Activated naive CD8-positive, alpha-beta T cell treated with anti-CD3 and anti-CD28 coated beads, Interleukin-2, amount 10 ng/mL, durations not matched to agents 7 days and 5 days (primary cell): ENCODE results near the gene WDR4. TPM values are rescaled to one million over a fixed set of nuclear protein-coding genes. Genes with fewer than 3 reads are reported as not detected.
"Not testable (repeated sequence)": the region's sequence is repeated elsewhere in the genome, so short reads cannot be mapped to it uniquely, and the experiment has no call there.

Experiments used
- ATAC-seq: fragments of 150-1000 bp; cut with Tn5 transposase; one replicate; pipeline ENCODE4 v1.10.0; 2021; ENCODE audit warnings: low read depth, moderate library complexity
- POLR2A ChIA-PET: fragments of 350-600 bp; sonication (Branson Sonifier 250); formaldehyde crosslinking; loops from one replicate; lab custom pipeline; 2021; ENCODE audit warnings: antibody characterized with exemption; lab: Charles Lee
- DNase-seq: peaks from one replicate; pipeline ENCODE4 v3.0.0; 2021
- H3K27ac Mint-ChIP-seq: one replicate; pipeline ENCODE4 v1.8.0; 2022; ENCODE audit warnings: mild to moderate bottlenecking, mixed read lengths
- H3K27me3 Mint-ChIP-seq: one replicate; pipeline ENCODE4 v1.8.0; 2022; ENCODE audit warnings: mild to moderate bottlenecking, moderate library complexity, mixed read lengths
- H3K36me3 Mint-ChIP-seq: one replicate; pipeline ENCODE4 v1.8.0; 2021; ENCODE audit warnings: mild to moderate bottlenecking, mixed read lengths
- H3K4me1 Mint-ChIP-seq: one replicate; pipeline ENCODE4 v1.8.0; 2021; ENCODE audit warnings: mixed read lengths
- H3K4me3 Mint-ChIP-seq: one replicate; pipeline ENCODE4 v1.8.0; 2022; ENCODE audit warnings: mild to moderate bottlenecking, moderate library complexity, mixed read lengths
- H3K9me3 Mint-ChIP-seq: one replicate; pipeline ENCODE4 v1.8.0; 2021; ENCODE audit warnings: mixed read lengths
- total RNA-seq, 2 experiments: library from RNA; stranded (reverse); gene quantifications; one replicate each; pipeline ENCODE4 v1.2.3, GENCODE V29; 2021

WDR4 gene
- total RNA-seq, 2 experiments from 2014 or later, result 27.2 to 28.5 TPM

- Mint-ChIP-seq H3K4me3 (no peak overlapping the region), H3K27ac (no peak overlapping the region), H3K36me3 (peaks cover 17% of the 10 kb centered on the region), H3K27me3 (no peaks in the 10 kb centered on the region), H3K4me1 (peaks cover 6% of the 10 kb centered on the region), H3K9me3 (no peaks in the 10 kb centered on the region)
- POLR2A ChIA-PET, result no interaction called here
- ATAC-seq, result no peak
- peak; percentile 15 for DNase-seq
Observed at GRCh38 chr21:42847051-42847707, 32.2 kb downstream of the WDR4 start.

GRCh38 chr21:42846221-42846620 is 33.1 kb downstream of the WDR4 start:
- no peaks in the 10 kb centered on the region for H3K9me3 Mint-ChIP-seq
- H3K27ac Mint-ChIP-seq, result no peak overlapping the region
- no peak overlapping the region for H3K4me3 Mint-ChIP-seq
- H3K36me3 Mint-ChIP-seq, result peaks cover 17% of the 10 kb centered on the region
- no peaks in the 10 kb centered on the region for H3K27me3 Mint-ChIP-seq
- H3K4me1 Mint-ChIP-seq, result peaks cover 6% of the 10 kb centered on the region
- POLR2A ChIA-PET, result no interaction called here
- no peak for ATAC-seq
- DNase-seq, result peak; percentile 10

- H3K27me3 Mint-ChIP-seq, result no peaks in the 10 kb centered on the region
- no peak for ATAC-seq
- peaks cover 17% of the 10 kb centered on the region for H3K36me3 Mint-ChIP-seq
Observed at GRCh38 chr21:42845296-42845965, 33.9 kb downstream of the WDR4 start.

GRCh38 chr21:42844411-42845113 is 34.8 kb downstream of the WDR4 start:
- no peak overlapping the region for H3K27ac Mint-ChIP-seq
- no peaks in the 10 kb centered on the region for H3K27me3 Mint-ChIP-seq
- H3K36me3 Mint-ChIP-seq, result peaks cover 17% of the 10 kb centered on the region
- H3K9me3 Mint-ChIP-seq, result no peaks in the 10 kb centered on the region
- POLR2A ChIA-PET, result no interaction called here
- DNase-seq (peak; percentile 24), ATAC-seq (no peak)
- no peak overlapping the region for H3K4me3 Mint-ChIP-seq
- peaks cover 6% of the 10 kb centered on the region for H3K4me1 Mint-ChIP-seq

More at GRCh38 chr21:42845296-42845965, 33.9 kb downstream of the WDR4 start:
- no peak overlapping the region for H3K4me3 Mint-ChIP-seq
- no peaks in the 10 kb centered on the region for H3K9me3 Mint-ChIP-seq
- peak; percentile 10 for DNase-seq
- H3K4me1 Mint-ChIP-seq, result peaks cover 6% of the 10 kb centered on the region
- no peak overlapping the region for H3K27ac Mint-ChIP-seq
- POLR2A ChIA-PET, result no interaction called here

GRCh38 chr21:42843056-42843455 is 36.3 kb downstream of the WDR4 start:
- no peak for DNase-seq
- POLR2A ChIA-PET, result no interaction called here

GRCh38 chr21:42841916-42842655 is 37.3 kb downstream of the WDR4 start:
- H3K4me3 Mint-ChIP-seq, H3K4me1 Mint-ChIP-seq, H3K36me3 Mint-ChIP-seq, ATAC-seq, H3K9me3 Mint-ChIP-seq, POLR2A ChIA-PET, H3K27me3 Mint-ChIP-seq, H3K27ac Mint-ChIP-seq: not testable (repeated sequence)
- peak; percentile 21 for DNase-seq

More at GRCh38 chr21:42843056-42843455, 36.3 kb downstream of the WDR4 start:
- Mint-ChIP-seq H3K27me3 (no peaks in the 10 kb centered on the region), H3K27ac (no peak overlapping the region), H3K4me1 (peaks cover 5% of the 10 kb centered on the region), H3K36me3 (peaks cover 9% of the 10 kb centered on the region), H3K4me3 (no peak overlapping the region), H3K9me3 (no peaks in the 10 kb centered on the region)
- no peak for ATAC-seq

- H3K9me3 Mint-ChIP-seq, result no peaks in the 10 kb centered on the region
- H3K36me3 Mint-ChIP-seq, result peaks cover 9% of the 10 kb centered on the region
- ATAC-seq, result no peak
- no peaks in the 10 kb centered on the region for H3K27me3 Mint-ChIP-seq
- no peak overlapping the region for H3K4me3 Mint-ChIP-seq
- H3K4me1 Mint-ChIP-seq, result peaks cover 4% of the 10 kb centered on the region
- POLR2A ChIA-PET, result interaction anchor here (0.6 kb wide), 1 partner anchor 354 kb away, joined by 3 read pairs; no protein-coding TSS in a partner anchor
- DNase-seq, result peak; percentile 23
- no peak overlapping the region for H3K27ac Mint-ChIP-seq
Observed at GRCh38 chr21:42841156-42841915, 38.0 kb downstream of the WDR4 start.

GRCh38 chr21:42840411-42841155 is 38.8 kb downstream of the WDR4 start:
- Mint-ChIP-seq H3K27me3 (no peaks in the 10 kb centered on the region), H3K4me3 (no peak overlapping the region), H3K4me1 (peaks cover 4% of the 10 kb centered on the region), H3K9me3 (no peaks in the 10 kb centered on the region), H3K36me3 (peaks cover 9% of the 10 kb centered on the region), H3K27ac (no peak overlapping the region)
- POLR2A ChIA-PET, result no interaction called here
- ATAC-seq, result no peak
- DNase-seq, result peak; percentile 17

- H3K27me3 Mint-ChIP-seq, result no peaks in the 10 kb centered on the region
- peaks cover 7% of the 10 kb centered on the region for H3K36me3 Mint-ChIP-seq
- no peaks in the 10 kb centered on the region for H3K9me3 Mint-ChIP-seq
- DNase-seq (peak; percentile 29), ATAC-seq (no peak)
- POLR2A ChIA-PET, result no interaction called here
- H3K27ac Mint-ChIP-seq, result peak overlapping the region; percentile 24
- peaks cover 4% of the 10 kb centered on the region for H3K4me1 Mint-ChIP-seq
- peak overlapping the region; percentile 11 for H3K4me3 Mint-ChIP-seq
Observed at GRCh38 chr21:42839271-42840231, 39.8 kb downstream of the WDR4 start.

- ATAC-seq, H3K27ac Mint-ChIP-seq, POLR2A ChIA-PET, H3K4me1 Mint-ChIP-seq, H3K4me3 Mint-ChIP-seq, H3K27me3 Mint-ChIP-seq, DNase-seq, H3K36me3 Mint-ChIP-seq, H3K9me3 Mint-ChIP-seq: not testable (repeated sequence)
Observed at GRCh38 chr21:42838212-42838690, 41.1 kb downstream of the WDR4 start.

- no peak overlapping the region for H3K4me3 Mint-ChIP-seq
- no peaks in the 10 kb centered on the region for H3K9me3 Mint-ChIP-seq
- ATAC-seq (no peak), DNase-seq (peak; percentile 21)
- POLR2A ChIA-PET, result no interaction called here
- no peak overlapping the region for H3K27ac Mint-ChIP-seq
- H3K4me1 Mint-ChIP-seq, result peaks cover 11% of the 10 kb centered on the region
- no peaks in the 10 kb centered on the region for H3K36me3 Mint-ChIP-seq
- no peaks in the 10 kb centered on the region for H3K27me3 Mint-ChIP-seq
Observed at GRCh38 chr21:42837421-42838211, 41.7 kb downstream of the WDR4 start.
